ENCODE data around the gene PCYT2. TPM values are rescaled to one million over a fixed set of nuclear protein-coding genes. Genes with fewer than 3 reads are reported as not detected.

PCYT2 gene
- total and polyA plus RNA-seq, 9 of the 15 experiments (the other 6 are each of a cell fraction or from before 2014, with no cell fraction given), result 0.92 to 134 (median 82.5) TPM

DNA sequence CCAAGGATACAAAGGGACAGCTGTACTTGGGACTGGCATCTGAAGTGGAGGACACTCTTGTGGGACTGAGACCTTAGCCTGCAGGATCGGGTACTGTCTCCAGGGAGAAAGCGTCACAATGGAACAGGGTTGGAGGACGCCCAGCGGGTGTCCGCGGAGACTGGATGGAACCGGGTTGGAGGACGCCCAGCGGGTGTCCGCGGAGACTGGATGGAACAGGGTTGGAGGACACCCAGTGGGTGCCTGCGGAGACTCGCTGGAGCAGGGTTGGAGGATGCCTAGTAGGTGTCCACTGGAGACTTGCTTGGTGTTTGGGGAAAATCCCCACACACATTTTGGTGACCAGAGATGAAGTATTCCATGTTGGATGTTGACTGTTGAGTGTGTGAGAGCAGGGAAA is 36.0 kb upstream of the PCYT2 start, which contains the start of gene MYADML2:
Gene MYADML2, minus strand, starts transcription at position 45 of the 400 bp plus-strand sequence. CDS start 5,492 bp downstream, outside the sequence.
- ATAC-seq (no peak), FAIRE-seq (peak; percentile 32), DNase-seq (ENCODE audit: extremely low read depth in 1 of 4, low spot score in 3 of 4) (peak in 1 of 4 experiments; percentile 2)
- Histone ChIP-seq H3K4me3 (no peak within 1 kb of the TSS), H3K36me3 (ENCODE audit: control insufficient read depth, insufficient read depth, low read length) (no peaks in the 10 kb centered on the region), H3K9ac (ENCODE audit: insufficient read depth in 1 of 2, low read depth in 2 of 2, low read length in 2 of 2) (peak within 1 kb of the TSS in 1 of 2 experiments; percentile 52; a peak in 1 of 4 replicates), H4K20me1 (replicated peaks; ENCODE audit: control insufficient read depth, insufficient read depth, low read length) (no peaks in the 10 kb centered on the region), H3K9me1 (ENCODE audit: control insufficient read depth, insufficient read depth, low read length) (no peaks in the 10 kb centered on the region), H2AFZ (ENCODE audit: low read depth, low read length) (no peak within 1 kb of the TSS), H3K4me2 (ENCODE audit: insufficient read depth, low read length) (no peak within 1 kb of the TSS), H3K9me3 (replicated peaks; ENCODE audit: control insufficient read depth, insufficient read depth, low read depth, low read length) (no peaks in the 10 kb centered on the region; the same call in 1 of the 2 replicates), H3K79me2 (ENCODE audit: control insufficient read depth, insufficient read depth, low read length) (no peaks in the 10 kb centered on the region), H3K27ac (ENCODE audit: extremely low read depth, low read depth, low read length) (no peak within 1 kb of the TSS), H3K27me3 (ENCODE audit: control insufficient read depth in 2 of 2, insufficient read depth in 2 of 2, low read length in 2 of 2) (no peaks in the 10 kb centered on the region), H3K4me1 (replicated peaks in 1 of 2; ENCODE audit: control insufficient read depth in 2 of 2, insufficient read depth in 2 of 2, low read length in 2 of 2) (peaks cover 0 to 18% of the 10 kb centered on the region in 2 experiments; a peak in 3 of 5 replicates)
- ChIA-PET POLR2A (interaction anchor here (1.7 to 2.2 kb wide), 2 partner anchors 9 to 13 kb away, joined by 4 to 7 read pairs; no protein-coding TSS in a partner anchor), CTCF (ENCODE audit: low intra/inter-chr PET ratio) (no interaction called here)
- in situ Hi-C loops (cut with MboI) (no loop called here), intact Hi-C loops (cut with micrococcal nuclease) (no loop called here)
- 62% methylated on average over 13 of the region's 13 CpGs for WGBS (ENCODE audit: insufficient coverage, low coverage, missing lambda C conversion rate)
- no TSS peak for BruUV-seq (replicated peaks)
- no peak for TF ChIP-seq YY1 (IDR thresholded peaks at IDR 0.05; ENCODE audit: borderline replicate concordance in 1 of 3, control insufficient read depth in 1 of 3, extremely low read depth in 1 of 3, insufficient read depth in 3 of 3, insufficient read length in 1 of 3, insufficient replicate concordance in 2 of 3, low read depth in 1 of 3, low read length in 2 of 3)
- TF ChIP-seq, protein P1, sequence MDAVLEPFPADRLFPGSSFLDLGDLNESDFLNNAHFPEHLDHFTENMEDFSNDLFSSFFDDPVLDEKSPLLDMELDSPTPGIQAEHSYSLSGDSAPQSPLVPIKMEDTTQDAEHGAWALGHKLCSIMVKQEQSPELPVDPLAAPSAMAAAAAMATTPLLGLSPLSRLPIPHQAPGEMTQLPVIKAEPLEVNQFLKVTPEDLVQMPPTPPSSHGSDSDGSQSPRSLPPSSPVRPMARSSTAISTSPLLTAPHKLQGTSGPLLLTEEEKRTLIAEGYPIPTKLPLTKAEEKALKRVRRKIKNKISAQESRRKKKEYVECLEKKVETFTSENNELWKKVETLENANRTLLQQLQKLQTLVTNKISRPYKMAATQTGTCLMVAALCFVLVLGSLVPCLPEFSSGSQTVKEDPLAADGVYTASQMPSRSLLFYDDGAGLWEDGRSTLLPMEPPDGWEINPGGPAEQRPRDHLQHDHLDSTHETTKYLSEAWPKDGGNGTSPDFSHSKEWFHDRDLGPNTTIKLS (IDR thresholded peaks at IDR 0.05; ENCODE audit: borderline replicate concordance, low read depth), result no peak
- TF ChIP-seq, protein P2, sequence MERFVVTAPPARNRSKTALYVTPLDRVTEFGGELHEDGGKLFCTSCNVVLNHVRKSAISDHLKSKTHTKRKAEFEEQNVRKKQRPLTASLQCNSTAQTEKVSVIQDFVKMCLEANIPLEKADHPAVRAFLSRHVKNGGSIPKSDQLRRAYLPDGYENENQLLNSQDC (CRISPR knock-in tag; IDR thresholded peaks at IDR 0.05), result no peak
- TF ChIP-seq HMG20B (CRISPR knock-in tag; IDR thresholded peaks at IDR 0.05), result no peak
- TF ChIP-seq POLR2AphosphoS2 (IDR thresholded peaks at IDR 0.05; ENCODE audit: low read length), result no peak
- TF ChIP-seq, protein P3, sequence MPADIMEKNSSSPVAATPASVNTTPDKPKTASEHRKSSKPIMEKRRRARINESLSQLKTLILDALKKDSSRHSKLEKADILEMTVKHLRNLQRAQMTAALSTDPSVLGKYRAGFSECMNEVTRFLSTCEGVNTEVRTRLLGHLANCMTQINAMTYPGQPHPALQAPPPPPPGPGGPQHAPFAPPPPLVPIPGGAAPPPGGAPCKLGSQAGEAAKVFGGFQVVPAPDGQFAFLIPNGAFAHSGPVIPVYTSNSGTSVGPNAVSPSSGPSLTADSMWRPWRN (IDR thresholded peaks at IDR 0.05; ENCODE audit: low read depth), result no peak
- no peak for TF ChIP-seq HNRNPLL (IDR thresholded peaks at IDR 0.05; ENCODE audit: low read depth, low read length, poor library complexity, severe bottlenecking)
- TF ChIP-seq MAZ (CRISPR knock-in tag; conservative IDR thresholded peaks at IDR 0.05 in 1 of 2, IDR thresholded peaks at IDR 0.05 in 1 of 2), result no peak
- TF ChIP-seq, protein P4, sequence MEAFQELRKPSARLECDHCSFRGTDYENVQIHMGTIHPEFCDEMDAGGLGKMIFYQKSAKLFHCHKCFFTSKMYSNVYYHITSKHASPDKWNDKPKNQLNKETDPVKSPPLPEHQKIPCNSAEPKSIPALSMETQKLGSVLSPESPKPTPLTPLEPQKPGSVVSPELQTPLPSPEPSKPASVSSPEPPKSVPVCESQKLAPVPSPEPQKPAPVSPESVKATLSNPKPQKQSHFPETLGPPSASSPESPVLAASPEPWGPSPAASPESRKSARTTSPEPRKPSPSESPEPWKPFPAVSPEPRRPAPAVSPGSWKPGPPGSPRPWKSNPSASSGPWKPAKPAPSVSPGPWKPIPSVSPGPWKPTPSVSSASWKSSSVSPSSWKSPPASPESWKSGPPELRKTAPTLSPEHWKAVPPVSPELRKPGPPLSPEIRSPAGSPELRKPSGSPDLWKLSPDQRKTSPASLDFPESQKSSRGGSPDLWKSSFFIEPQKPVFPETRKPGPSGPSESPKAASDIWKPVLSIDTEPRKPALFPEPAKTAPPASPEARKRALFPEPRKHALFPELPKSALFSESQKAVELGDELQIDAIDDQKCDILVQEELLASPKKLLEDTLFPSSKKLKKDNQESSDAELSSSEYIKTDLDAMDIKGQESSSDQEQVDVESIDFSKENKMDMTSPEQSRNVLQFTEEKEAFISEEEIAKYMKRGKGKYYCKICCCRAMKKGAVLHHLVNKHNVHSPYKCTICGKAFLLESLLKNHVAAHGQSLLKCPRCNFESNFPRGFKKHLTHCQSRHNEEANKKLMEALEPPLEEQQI (IDR thresholded peaks at IDR 0.05), result no peak
